ENCODE measurements around the gene PAH. TPM values are rescaled to one million over a fixed set of nuclear protein-coding genes. Genes with fewer than 3 reads are reported as not detected.

The PAH gene
- polyA plus RNA-seq, 2 of the 4 experiments (the other 2 are of a cell fraction): not detected

DNA sequence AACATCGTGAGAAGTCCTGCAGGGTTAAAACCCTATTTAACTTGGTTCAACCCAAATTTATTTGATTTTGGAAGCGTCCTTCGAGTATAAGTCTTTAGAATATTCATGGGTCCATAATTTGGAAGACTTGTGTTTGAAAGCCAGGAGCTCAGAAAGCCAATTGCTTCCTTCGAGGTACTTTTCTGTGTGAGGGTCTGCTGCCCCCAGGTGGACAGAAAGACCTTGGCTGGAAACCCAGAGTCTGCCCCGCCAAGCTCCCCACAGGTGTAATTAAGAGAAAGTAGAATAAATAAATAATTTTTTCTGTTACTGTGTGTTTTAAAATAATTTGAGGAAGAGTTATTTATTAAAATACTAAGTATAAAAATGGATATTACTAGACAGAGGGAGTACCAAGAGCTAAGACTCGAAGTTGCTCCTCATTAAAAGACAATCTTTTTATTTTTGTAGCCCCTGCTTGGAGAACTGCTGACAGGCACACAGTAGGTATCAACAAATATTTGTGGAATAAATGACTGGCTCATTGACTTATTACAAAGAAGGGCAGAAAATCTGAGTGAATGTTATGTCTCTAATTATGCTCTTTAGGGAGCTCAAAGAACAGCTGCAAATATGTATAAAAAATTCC, 105.8 kb downstream of the PAH start (continued):
- TF ChIP-seq ZFP36 (IDR thresholded peaks at IDR 0.05; ENCODE audit: borderline replicate concordance, partially characterized antibody) (no peak), ZC3H11A (IDR thresholded peaks at IDR 0.05) (no peak)

- ATAC-seq (no peak), FAIRE-seq (no peak), DNase-seq (ENCODE audit: low read depth in 1 of 2, low spot score in 1 of 2) (no peak)
- no peak overlapping the region for H3K4me2 ChIP-seq
- ChIA-PET POLR2A (no interaction called here), CTCF (interaction anchor here (0.5 to 1.0 kb wide), 2 partner anchors 8 to 855 kb away, joined by 3 to 5 read pairs; no protein-coding TSS in a partner anchor)
- no peak overlapping the region for H3K27ac ChIP-seq
- TF ChIP-seq NFE2L2 (conservative IDR thresholded peaks at IDR 0.05; ENCODE audit: low read length): no peak
- TF ChIP-seq ESRRA (IDR thresholded peaks at IDR 0.05; ENCODE audit: borderline replicate concordance, low read length): no peak
- no peak for TF ChIP-seq HOXB5 (CRISPR knock-in tag; IDR thresholded peaks at IDR 0.05)
- no peak for TF ChIP-seq ZSCAN20 (CRISPR knock-in tag; IDR thresholded peaks at IDR 0.05)
- no peak for TF ChIP-seq POLR2AphosphoS2 (conservative IDR thresholded peaks at IDR 0.05; ENCODE audit: low read length)
- no peak for TF ChIP-seq SMC3 (IDR thresholded peaks at IDR 0.05)
- 59% methylated on average over 3 of the region's 3 CpGs for WGBS (ENCODE audit: missing lambda C conversion rate)
- no peaks in the 10 kb centered on the region for H3K4me1 ChIP-seq
- no peak overlapping the region for H3K4me3 ChIP-seq
- H3K9me3 ChIP-seq: no peaks in the 10 kb centered on the region
Observed at GRCh38 chr12:102808412-102808811, 108.6 kb downstream of the PAH start.

DNA sequence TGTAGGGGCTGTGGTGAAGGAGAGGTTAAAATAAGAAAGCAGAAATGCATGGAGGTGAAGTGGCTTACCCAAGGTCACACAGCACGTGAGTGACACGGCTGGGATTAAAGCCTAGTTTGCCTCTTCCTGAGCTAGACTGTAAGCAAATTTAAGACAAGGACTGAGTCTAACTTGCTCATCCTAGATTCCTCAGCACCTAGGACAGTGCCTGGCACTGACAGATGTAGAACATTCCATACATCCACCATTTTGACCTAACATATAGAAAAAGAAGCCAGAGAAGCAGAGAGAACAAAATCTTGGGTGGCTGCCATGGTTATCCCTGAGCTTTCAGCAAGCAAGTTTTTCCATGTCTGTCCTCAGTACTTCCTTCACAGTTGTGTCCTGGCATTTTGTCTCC, 110.5 kb downstream of the PAH start:
- ATAC-seq (no peak), FAIRE-seq (no peak), DNase-seq (ENCODE audit: low read depth in 1 of 2, low spot score in 1 of 2) (no peak)
- Histone ChIP-seq H3K27ac (no peak overlapping the region), H3K4me1 (no peaks in the 10 kb centered on the region), H3K4me2 (no peak overlapping the region), H3K9me3 (no peaks in the 10 kb centered on the region), H3K4me3 (no peak overlapping the region)
- CTCF ChIA-PET: interaction anchor here (0.7 to 1.4 kb wide), 4 partner anchors 15 to 742 kb away, joined by 3 to 4 read pairs (median 3); no protein-coding TSS in a partner anchor
- WGBS (ENCODE audit: missing lambda C conversion rate): 19% methylated on average over 2 of the region's 2 CpGs
- TF ChIP-seq ZC3H11A (IDR thresholded peaks at IDR 0.05): no peak
- no peak for TF ChIP-seq TP53 (CRISPR knock-in tag; IDR thresholded peaks at IDR 0.05)
- no peak for TF ChIP-seq USF2 (IDR thresholded peaks at IDR 0.05)
- no peak for TF ChIP-seq FOSL2 (IDR thresholded peaks at IDR 0.05)
- no peak for TF ChIP-seq FOSL2 (CRISPR knock-in tag; IDR thresholded peaks at IDR 0.05)
- no peak for TF ChIP-seq RAD21 (conservative IDR thresholded peaks at IDR 0.05 in 1 of 2, IDR thresholded peaks at IDR 0.05 in 1 of 2)
- TF ChIP-seq, protein P1, sequence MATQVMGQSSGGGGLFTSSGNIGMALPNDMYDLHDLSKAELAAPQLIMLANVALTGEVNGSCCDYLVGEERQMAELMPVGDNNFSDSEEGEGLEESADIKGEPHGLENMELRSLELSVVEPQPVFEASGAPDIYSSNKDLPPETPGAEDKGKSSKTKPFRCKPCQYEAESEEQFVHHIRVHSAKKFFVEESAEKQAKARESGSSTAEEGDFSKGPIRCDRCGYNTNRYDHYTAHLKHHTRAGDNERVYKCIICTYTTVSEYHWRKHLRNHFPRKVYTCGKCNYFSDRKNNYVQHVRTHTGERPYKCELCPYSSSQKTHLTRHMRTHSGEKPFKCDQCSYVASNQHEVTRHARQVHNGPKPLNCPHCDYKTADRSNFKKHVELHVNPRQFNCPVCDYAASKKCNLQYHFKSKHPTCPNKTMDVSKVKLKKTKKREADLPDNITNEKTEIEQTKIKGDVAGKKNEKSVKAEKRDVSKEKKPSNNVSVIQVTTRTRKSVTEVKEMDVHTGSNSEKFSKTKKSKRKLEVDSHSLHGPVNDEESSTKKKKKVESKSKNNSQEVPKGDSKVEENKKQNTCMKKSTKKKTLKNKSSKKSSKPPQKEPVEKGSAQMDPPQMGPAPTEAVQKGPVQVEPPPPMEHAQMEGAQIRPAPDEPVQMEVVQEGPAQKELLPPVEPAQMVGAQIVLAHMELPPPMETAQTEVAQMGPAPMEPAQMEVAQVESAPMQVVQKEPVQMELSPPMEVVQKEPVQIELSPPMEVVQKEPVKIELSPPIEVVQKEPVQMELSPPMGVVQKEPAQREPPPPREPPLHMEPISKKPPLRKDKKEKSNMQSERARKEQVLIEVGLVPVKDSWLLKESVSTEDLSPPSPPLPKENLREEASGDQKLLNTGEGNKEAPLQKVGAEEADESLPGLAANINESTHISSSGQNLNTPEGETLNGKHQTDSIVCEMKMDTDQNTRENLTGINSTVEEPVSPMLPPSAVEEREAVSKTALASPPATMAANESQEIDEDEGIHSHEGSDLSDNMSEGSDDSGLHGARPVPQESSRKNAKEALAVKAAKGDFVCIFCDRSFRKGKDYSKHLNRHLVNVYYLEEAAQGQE (IDR thresholded peaks at IDR 0.05): peak; percentile 54; the same call in 1 of the 2 replicates
- TF ChIP-seq JUN (IDR thresholded peaks at IDR 0.05): no peak
- POLR2A ChIA-PET: no interaction called here

GRCh38 chr12:102806110-102806509, 110.9 kb downstream of the PAH start:
- WGBS (ENCODE audit: missing lambda C conversion rate): 7% methylated on average over 3 of the region's 3 CpGs
- Histone ChIP-seq H3K4me1 (no peaks in the 10 kb centered on the region), H3K4me3 (no peak overlapping the region), H3K4me2 (no peak overlapping the region), H3K9me3 (no peaks in the 10 kb centered on the region), H3K27ac (no peak overlapping the region)
- DNase-seq (ENCODE audit: low read depth in 1 of 2, low spot score in 1 of 2) (no peak), FAIRE-seq (no peak), ATAC-seq (no peak)
- TF ChIP-seq ELK1 (IDR thresholded peaks at IDR 0.05; ENCODE audit: low read depth, low read length): no peak
- ChIA-PET POLR2A (no interaction called here), CTCF (interaction anchor here (1.2 to 1.4 kb wide), 3 partner anchors 15 to 742 kb away, joined by 3 to 4 read pairs (median 3); no protein-coding TSS in a partner anchor)
